Stomach (tissue), 4 donors: ENCODE measurements around the gene HTR3C.

Experiments used
- CTCF ChIP-seq, 7 experiments: fragments of 450-650 bp in 4 of 7; fragments of 200-600 bp in 3 of 7; sonication (generic) in 3 of 7; IDR thresholded peaks; one replicate each; pipeline ENCODE4 v1.5.1; 2016 to 2019; ENCODE audit warnings: antibody characterized with exemption in 7 of 7, control low read depth in 2 of 7, mild to moderate bottlenecking in 1 of 7
- EP300 ChIP-seq: sonication (generic); formaldehyde crosslinking; IDR thresholded peaks from one replicate; pipeline ENCODE4 v1.6.1; 2017; ENCODE audit warnings: antibody characterized with exemption
- POLR2A ChIP-seq, 4 donors: fragments of 450-650 bp; IDR thresholded peaks; one replicate each; pipeline ENCODE4 v1.6.1; 2016; ENCODE audit warnings: antibody characterized with exemption in 4 of 4, control low read depth in 2 of 4, mild to moderate bottlenecking in 1 of 4, moderate library complexity in 1 of 4

DNA sequence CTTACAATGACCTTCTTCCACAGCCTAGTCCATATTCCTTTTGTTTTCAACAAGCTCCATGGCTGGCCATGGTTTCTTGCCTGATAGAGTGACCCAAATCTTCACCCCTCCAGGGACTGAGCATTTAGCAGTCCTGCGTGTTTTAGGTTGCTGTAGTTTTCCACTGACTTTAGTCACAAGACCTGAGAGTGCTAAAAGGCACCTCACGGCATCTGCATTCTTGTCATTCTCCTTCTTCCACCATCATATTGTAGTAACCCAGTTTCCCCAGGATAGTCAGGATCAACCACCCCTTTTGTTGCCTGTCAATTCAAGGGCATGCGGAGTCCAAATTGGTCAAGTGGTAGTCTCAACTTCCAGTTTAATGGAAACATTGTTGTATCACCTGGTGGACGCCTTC lies 20.8 kb downstream of the HTR3C start:
- TF ChIP-seq CTCF (IDR thresholded peaks at IDR 0.05): no peak
- TF ChIP-seq POLR2A (IDR thresholded peaks at IDR 0.05): no peak
- no peak for TF ChIP-seq EP300
